LNCaP clone FGC (cell line): ENCODE data around the gene SLC13A2.
"Not testable (repeated sequence)": the region's sequence is repeated elsewhere in the genome, so short reads cannot be mapped to it uniquely, and the experiment has no call there.

Experiments used
- DNase-seq: peaks from one replicate; pipeline ENCODE4 v3.0.0-alpha.2; 2011; ENCODE audit warnings: low read depth
- H3K4me3 ChIP-seq: 2 replicates; pipeline ENCODE4 v1.5.1; 2011; ENCODE audit warnings: mild to moderate bottlenecking, low read depth, low read length, control low read depth
- TF ChIP-seq, protein P1 (sequence below): IDR thresholded peaks from 2 replicates; pipeline ENCODE4 v1.5.1; 2012; ENCODE audit warnings: mild to moderate bottlenecking; ENCODE audit not compliant: control insufficient read depth, insufficient read depth; ENCODE audit errors: extremely low read depth

SLC13A2 gene

DNA sequence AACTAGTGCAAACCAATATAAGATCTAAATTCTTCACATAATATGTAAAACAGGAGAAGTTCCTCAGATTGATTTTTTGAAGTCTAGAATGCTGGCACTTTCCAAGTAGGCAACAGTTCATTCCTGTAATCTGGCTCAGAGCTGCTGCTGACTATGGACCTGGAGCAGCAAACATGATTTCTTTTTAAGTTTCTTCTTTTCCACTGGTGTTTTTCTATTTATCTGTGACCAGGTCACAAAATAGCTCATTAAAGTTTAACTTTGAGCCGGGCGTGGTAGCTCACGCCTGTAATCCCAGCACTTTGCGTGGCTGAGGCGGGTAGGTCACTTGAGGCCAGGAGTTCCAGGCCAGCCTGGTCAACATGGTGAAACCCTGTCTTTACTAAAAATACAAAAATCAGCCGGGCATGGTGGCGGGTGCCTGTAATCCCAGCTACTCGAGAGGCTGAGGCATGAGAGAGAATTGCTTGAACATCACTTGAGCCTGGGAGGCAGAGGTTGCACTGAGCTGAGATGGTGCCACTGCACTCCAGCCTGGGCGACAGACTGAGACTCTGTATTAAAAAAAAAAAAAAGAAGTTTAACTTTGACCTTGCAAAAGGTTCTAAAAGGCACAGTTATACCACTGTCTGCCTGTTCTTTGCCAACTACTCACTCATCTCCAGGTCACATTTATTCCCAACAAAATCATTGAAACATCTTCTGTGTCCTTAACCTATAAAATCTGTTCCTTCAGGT, 29.4 kb upstream of the SLC13A2 start:
- TF ChIP-seq, protein P1, sequence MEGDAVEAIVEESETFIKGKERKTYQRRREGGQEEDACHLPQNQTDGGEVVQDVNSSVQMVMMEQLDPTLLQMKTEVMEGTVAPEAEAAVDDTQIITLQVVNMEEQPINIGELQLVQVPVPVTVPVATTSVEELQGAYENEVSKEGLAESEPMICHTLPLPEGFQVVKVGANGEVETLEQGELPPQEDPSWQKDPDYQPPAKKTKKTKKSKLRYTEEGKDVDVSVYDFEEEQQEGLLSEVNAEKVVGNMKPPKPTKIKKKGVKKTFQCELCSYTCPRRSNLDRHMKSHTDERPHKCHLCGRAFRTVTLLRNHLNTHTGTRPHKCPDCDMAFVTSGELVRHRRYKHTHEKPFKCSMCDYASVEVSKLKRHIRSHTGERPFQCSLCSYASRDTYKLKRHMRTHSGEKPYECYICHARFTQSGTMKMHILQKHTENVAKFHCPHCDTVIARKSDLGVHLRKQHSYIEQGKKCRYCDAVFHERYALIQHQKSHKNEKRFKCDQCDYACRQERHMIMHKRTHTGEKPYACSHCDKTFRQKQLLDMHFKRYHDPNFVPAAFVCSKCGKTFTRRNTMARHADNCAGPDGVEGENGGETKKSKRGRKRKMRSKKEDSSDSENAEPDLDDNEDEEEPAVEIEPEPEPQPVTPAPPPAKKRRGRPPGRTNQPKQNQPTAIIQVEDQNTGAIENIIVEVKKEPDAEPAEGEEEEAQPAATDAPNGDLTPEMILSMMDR = no peak

DNA sequence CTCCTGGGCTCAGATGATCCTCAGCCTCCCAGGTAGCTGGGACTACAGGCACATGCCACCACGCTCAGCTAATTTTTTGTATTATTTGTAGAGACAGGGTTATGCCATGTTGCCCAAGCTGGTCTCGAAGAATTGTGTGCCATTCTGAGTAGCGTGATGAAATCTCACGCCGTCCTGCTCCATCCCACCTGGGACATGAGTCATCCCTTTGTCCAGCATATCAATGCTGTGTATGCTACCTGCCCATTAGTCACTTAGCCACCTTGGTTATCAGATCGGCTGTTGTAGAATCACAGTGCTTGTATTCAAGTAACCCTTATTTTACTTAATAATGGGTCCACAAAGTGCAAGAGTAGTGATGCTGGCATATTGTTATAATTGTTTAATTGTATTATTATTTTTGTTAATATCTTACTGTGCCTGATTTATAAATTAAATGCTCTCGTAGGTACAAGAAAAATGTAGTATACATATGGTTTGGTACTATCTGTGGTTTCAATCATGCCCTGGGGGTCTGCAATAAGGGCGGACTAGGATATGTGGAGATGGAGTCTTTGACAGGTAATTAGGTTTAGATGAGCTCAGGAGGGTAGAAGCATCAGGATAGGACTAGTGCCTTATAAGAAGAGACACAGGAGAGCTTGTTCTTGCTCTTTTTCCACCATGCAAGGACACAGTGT, 26.6 kb upstream of the SLC13A2 start:
- TF ChIP-seq, protein P1 = no peak
- no peak overlapping the region for H3K4me3 ChIP-seq
- no peak for DNase-seq

More for the DNA sequence above, 29.4 kb upstream of the SLC13A2 start:
- DNase-seq = no peak
- no peak overlapping the region for H3K4me3 ChIP-seq

- DNase-seq = no peak
- H3K4me3 ChIP-seq = no peak overlapping the region
- TF ChIP-seq, protein P1 = no peak
Observed at GRCh38 chr17:28447396-28447760, 26.1 kb upstream of the SLC13A2 start.

GRCh38 chr17:28449859-28450258, 23.6 kb upstream of the SLC13A2 start:
- TF ChIP-seq, protein P1 = no peak
- no peak overlapping the region for H3K4me3 ChIP-seq
- no peak for DNase-seq

DNA sequence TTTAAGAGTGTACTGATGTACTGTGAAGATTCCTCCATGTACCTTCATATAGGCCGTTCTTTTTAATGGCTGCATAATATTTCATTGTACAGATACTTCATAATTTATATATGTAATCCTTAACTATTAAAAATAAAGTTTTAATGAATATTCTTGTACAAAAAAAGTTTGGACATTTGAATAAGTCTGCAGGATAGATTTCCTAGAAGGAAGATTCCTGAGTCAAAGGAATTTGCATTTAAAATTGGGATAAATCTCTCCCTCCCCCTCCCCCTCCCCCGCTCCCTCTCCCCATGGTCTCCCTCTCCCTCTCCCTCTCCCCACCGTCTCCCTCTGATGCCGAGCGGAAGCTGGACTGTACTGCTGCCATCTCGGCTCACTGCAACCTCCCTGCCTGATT, 15.6 kb upstream of the SLC13A2 start:
- no peak for DNase-seq
- H3K4me3 ChIP-seq = no peak overlapping the region
- TF ChIP-seq, protein P1 = no peak

- H3K4me3 ChIP-seq, DNase-seq: not testable (repeated sequence)
Observed at GRCh38 chr17:28458881-28459280, 14.6 kb upstream of the SLC13A2 start.

DNA sequence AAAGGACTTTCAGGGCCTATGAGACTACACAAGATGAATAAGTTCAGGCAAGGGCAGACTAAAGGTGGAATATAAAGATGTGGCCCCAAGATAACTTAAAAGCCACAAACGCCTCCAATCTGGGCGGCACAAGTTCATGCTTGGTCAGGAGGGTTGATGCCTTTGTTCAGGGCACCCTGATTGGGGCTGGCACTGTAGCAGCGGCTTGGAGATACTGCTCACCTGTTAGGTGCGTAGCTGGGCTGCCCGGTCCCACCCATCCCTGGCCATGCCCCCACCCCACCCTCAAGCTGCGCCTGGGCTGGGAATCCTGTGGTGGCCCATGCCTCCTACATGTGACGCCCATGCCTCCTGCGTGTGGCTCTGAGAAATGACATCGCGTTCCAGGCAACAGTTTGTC, 12.5 kb upstream of the SLC13A2 start:
- DNase-seq = no peak
- TF ChIP-seq, protein P1 = no peak
- H3K4me3 ChIP-seq = no peak overlapping the region
